ENCODE results near the gene TMEM132D. TPM values are rescaled to one million over a fixed set of nuclear protein-coding genes. Genes with fewer than 3 reads are reported as not detected.

Gene TMEM132D
- total RNA-seq, 2 donors from 2014 or later = not detected

GRCh38 chr12:129861951-129862350 is 41.9 kb downstream of the TMEM132D start:
- H3K27ac Mint-ChIP-seq = no peak overlapping the region
- ATAC-seq (replicated peaks) = no peak
- H3K36me3 Mint-ChIP-seq (ENCODE audit: low read depth) = no peaks in the 10 kb centered on the region
- H3K4me1 Mint-ChIP-seq = no peaks in the 10 kb centered on the region
- H3K27me3 Mint-ChIP-seq = no peaks in the 10 kb centered on the region
- H3K4me3 Mint-ChIP-seq = no peak overlapping the region
- H3K9me3 Mint-ChIP-seq = peaks cover 18% of the 10 kb centered on the region

- no peak overlapping the region for H3K27ac Mint-ChIP-seq
- H3K36me3 Mint-ChIP-seq (ENCODE audit: low read depth) = no peaks in the 10 kb centered on the region
- no peaks in the 10 kb centered on the region for H3K27me3 Mint-ChIP-seq
- no peaks in the 10 kb centered on the region for H3K9me3 Mint-ChIP-seq
- H3K4me1 Mint-ChIP-seq = no peaks in the 10 kb centered on the region
- no peak for ATAC-seq (replicated peaks)
- H3K4me3 Mint-ChIP-seq = no peak overlapping the region
Measured at GRCh38 chr12:129854591-129854990, 49.2 kb downstream of the TMEM132D start.

GRCh38 chr12:129851296-129851695 is 52.5 kb downstream of the TMEM132D start:
- peaks cover 4% of the 10 kb centered on the region for H3K27me3 Mint-ChIP-seq
- no peaks in the 10 kb centered on the region for H3K36me3 Mint-ChIP-seq (ENCODE audit: low read depth)
- no peak overlapping the region for H3K4me3 Mint-ChIP-seq
- no peaks in the 10 kb centered on the region for H3K4me1 Mint-ChIP-seq
- ATAC-seq (replicated peaks) = no peak
- H3K27ac Mint-ChIP-seq = no peak overlapping the region
- no peaks in the 10 kb centered on the region for H3K9me3 Mint-ChIP-seq

GRCh38 chr12:129848876-129849275 is 54.9 kb downstream of the TMEM132D start:
- Mint-ChIP-seq H3K27me3 (peaks cover 4% of the 10 kb centered on the region), H3K4me1 (no peaks in the 10 kb centered on the region), H3K36me3 (ENCODE audit: low read depth) (no peaks in the 10 kb centered on the region), H3K4me3 (no peak overlapping the region), H3K27ac (no peak overlapping the region), H3K9me3 (no peaks in the 10 kb centered on the region)
- ATAC-seq (replicated peaks) = no peak

GRCh38 chr12:129847063-129847462 is 56.8 kb downstream of the TMEM132D start:
- Mint-ChIP-seq H3K36me3 (ENCODE audit: low read depth) (no peaks in the 10 kb centered on the region), H3K4me1 (no peaks in the 10 kb centered on the region), H3K27ac (no peak overlapping the region), H3K9me3 (no peaks in the 10 kb centered on the region), H3K4me3 (no peak overlapping the region), H3K27me3 (peaks cover 4% of the 10 kb centered on the region)
- ATAC-seq (replicated peaks) = no peak

- Mint-ChIP-seq H3K4me3 (no peak overlapping the region), H3K27ac (no peak overlapping the region), H3K36me3 (ENCODE audit: low read depth) (no peaks in the 10 kb centered on the region), H3K9me3 (no peaks in the 10 kb centered on the region), H3K27me3 (peaks cover 4% of the 10 kb centered on the region), H3K4me1 (no peaks in the 10 kb centered on the region)
- ATAC-seq (replicated peaks) = no peak
Measured at GRCh38 chr12:129844662-129845220, 59.1 kb downstream of the TMEM132D start.

GRCh38 chr12:129841251-129841650 is 62.6 kb downstream of the TMEM132D start:
- Mint-ChIP-seq H3K36me3 (ENCODE audit: low read depth) (no peaks in the 10 kb centered on the region), H3K4me3 (no peak overlapping the region), H3K27me3 (no peaks in the 10 kb centered on the region), H3K9me3 (no peaks in the 10 kb centered on the region), H3K27ac (no peak overlapping the region), H3K4me1 (no peaks in the 10 kb centered on the region)
- no peak for ATAC-seq (replicated peaks)

GRCh38 chr12:129840145-129840884 is 63.5 kb downstream of the TMEM132D start:
- H3K4me1 Mint-ChIP-seq = no peaks in the 10 kb centered on the region
- no peaks in the 10 kb centered on the region for H3K27me3 Mint-ChIP-seq
- H3K36me3 Mint-ChIP-seq (ENCODE audit: low read depth) = no peaks in the 10 kb centered on the region
- H3K9me3 Mint-ChIP-seq = no peaks in the 10 kb centered on the region
- no peak overlapping the region for H3K4me3 Mint-ChIP-seq
- no peak overlapping the region for H3K27ac Mint-ChIP-seq
- ATAC-seq (replicated peaks) = no peak

- ATAC-seq (replicated peaks) = no peak
- no peaks in the 10 kb centered on the region for H3K4me1 Mint-ChIP-seq
- H3K9me3 Mint-ChIP-seq = no peaks in the 10 kb centered on the region
- H3K27ac Mint-ChIP-seq = no peak overlapping the region
- H3K36me3 Mint-ChIP-seq (ENCODE audit: low read depth) = no peaks in the 10 kb centered on the region
- no peaks in the 10 kb centered on the region for H3K27me3 Mint-ChIP-seq
- no peak overlapping the region for H3K4me3 Mint-ChIP-seq
Measured at GRCh38 chr12:129839679-129840078, 64.1 kb downstream of the TMEM132D start.

- no peak for ATAC-seq (replicated peaks)
- Mint-ChIP-seq H3K27ac (no peak overlapping the region), H3K27me3 (no peaks in the 10 kb centered on the region), H3K4me1 (no peaks in the 10 kb centered on the region), H3K9me3 (peaks cover 3% of the 10 kb centered on the region), H3K36me3 (ENCODE audit: low read depth) (no peaks in the 10 kb centered on the region), H3K4me3 (no peak overlapping the region)
Measured at GRCh38 chr12:129831294-129831693, 72.5 kb downstream of the TMEM132D start.

- Mint-ChIP-seq H3K4me3 (no peak overlapping the region), H3K9me3 (peaks cover 3% of the 10 kb centered on the region), H3K27ac (no peak overlapping the region), H3K27me3 (no peaks in the 10 kb centered on the region), H3K4me1 (no peaks in the 10 kb centered on the region), H3K36me3 (ENCODE audit: low read depth) (no peaks in the 10 kb centered on the region)
- no peak for ATAC-seq (replicated peaks)
Measured at GRCh38 chr12:129830796-129831195, 73.0 kb downstream of the TMEM132D start.

- Mint-ChIP-seq H3K36me3 (ENCODE audit: low read depth) (no peaks in the 10 kb centered on the region), H3K4me3 (no peak overlapping the region), H3K27me3 (no peaks in the 10 kb centered on the region), H3K4me1 (no peaks in the 10 kb centered on the region), H3K27ac (no peak overlapping the region), H3K9me3 (peaks cover 3% of the 10 kb centered on the region)
- ATAC-seq (replicated peaks) = no peak
Measured at GRCh38 chr12:129827866-129828384, 75.9 kb downstream of the TMEM132D start.

GRCh38 chr12:129827102-129827865 is 76.5 kb downstream of the TMEM132D start:
- peaks cover 3% of the 10 kb centered on the region for H3K9me3 Mint-ChIP-seq
- H3K4me1 Mint-ChIP-seq = no peaks in the 10 kb centered on the region
- no peaks in the 10 kb centered on the region for H3K27me3 Mint-ChIP-seq
- H3K36me3 Mint-ChIP-seq (ENCODE audit: low read depth) = no peaks in the 10 kb centered on the region
- H3K27ac Mint-ChIP-seq = no peak overlapping the region
- no peak for ATAC-seq (replicated peaks)
- H3K4me3 Mint-ChIP-seq = no peak overlapping the region

- H3K4me1 Mint-ChIP-seq = no peaks in the 10 kb centered on the region
- no peaks in the 10 kb centered on the region for H3K36me3 Mint-ChIP-seq (ENCODE audit: low read depth)
- no peak overlapping the region for H3K27ac Mint-ChIP-seq
- H3K4me3 Mint-ChIP-seq = no peak overlapping the region
- peaks cover 7% of the 10 kb centered on the region for H3K9me3 Mint-ChIP-seq
- ATAC-seq (replicated peaks) = no peak
- H3K27me3 Mint-ChIP-seq = no peaks in the 10 kb centered on the region
Measured at GRCh38 chr12:129826273-129826672, 77.6 kb downstream of the TMEM132D start.

GRCh38 chr12:129825316-129825715 is 78.5 kb downstream of the TMEM132D start:
- H3K4me1 Mint-ChIP-seq = no peaks in the 10 kb centered on the region
- ATAC-seq (replicated peaks) = no peak
- H3K9me3 Mint-ChIP-seq = peaks cover 7% of the 10 kb centered on the region
- no peak overlapping the region for H3K4me3 Mint-ChIP-seq
- no peaks in the 10 kb centered on the region for H3K27me3 Mint-ChIP-seq
- no peaks in the 10 kb centered on the region for H3K36me3 Mint-ChIP-seq (ENCODE audit: low read depth)
- H3K27ac Mint-ChIP-seq = no peak overlapping the region
